ENCODE measurements around the gene KCNIP4. TPM values are rescaled to one million over a fixed set of nuclear protein-coding genes. Genes with fewer than 3 reads are reported as not detected.

Gene KCNIP4
- total and polyA plus RNA-seq, 2 donors (not counting 3 experiments of a cell fraction or from before 2014, with no cell fraction given), result not detected

DNA sequence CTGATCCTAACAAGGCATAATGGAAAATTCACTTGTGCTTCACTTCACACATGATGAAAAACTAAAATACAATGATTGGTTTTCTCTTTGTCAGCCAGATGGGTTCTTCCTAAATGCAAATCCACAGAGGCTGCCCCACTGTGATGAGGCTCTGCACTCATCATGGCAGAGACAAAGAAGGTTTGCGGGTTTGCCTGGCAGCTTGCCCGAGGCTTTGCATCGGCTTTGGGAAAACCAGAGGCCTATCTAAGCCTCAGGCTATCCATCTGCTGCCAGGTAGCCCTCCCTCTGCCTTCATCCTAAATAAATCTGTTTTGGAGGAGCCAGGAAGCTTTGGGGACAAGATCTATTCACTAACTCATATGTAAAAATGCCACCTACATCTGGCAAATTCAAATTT, 1004.1 kb downstream of the KCNIP4 start:
- BruUV-seq (replicated peaks), result no TSS peak
- intact Hi-C loops (cut with micrococcal nuclease), result no loop called here
- FAIRE-seq (no peak), DNase-seq (ENCODE audit: low read depth, low spot score) (no peak)
- no peaks in the 10 kb centered on the region for H3K9me3 ChIP-seq (replicated peaks; ENCODE audit: control insufficient read depth, insufficient read depth, low read length)
- no peak for TF ChIP-seq GATA2 (IDR thresholded peaks at IDR 0.05; ENCODE audit: insufficient read depth, insufficient read length, low read depth, low read length)
- no peak for TF ChIP-seq POLR2AphosphoS5 (IDR thresholded peaks at IDR 0.05; ENCODE audit: insufficient read depth, low read depth, low read length)
- TF ChIP-seq JUN (IDR thresholded peaks at IDR 0.05; ENCODE audit: borderline replicate concordance, insufficient read depth, insufficient read length, low read depth), result no peak
- TF ChIP-seq MYC (IDR thresholded peaks at IDR 0.05; ENCODE audit: low read depth, low read length), result no peak
- TF ChIP-seq, protein P1, sequence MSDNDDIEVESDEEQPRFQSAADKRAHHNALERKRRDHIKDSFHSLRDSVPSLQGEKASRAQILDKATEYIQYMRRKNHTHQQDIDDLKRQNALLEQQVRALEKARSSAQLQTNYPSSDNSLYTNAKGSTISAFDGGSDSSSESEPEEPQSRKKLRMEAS (IDR thresholded peaks at IDR 0.05; ENCODE audit: insufficient read depth, insufficient read length), result no peak
- TF ChIP-seq, protein P2, sequence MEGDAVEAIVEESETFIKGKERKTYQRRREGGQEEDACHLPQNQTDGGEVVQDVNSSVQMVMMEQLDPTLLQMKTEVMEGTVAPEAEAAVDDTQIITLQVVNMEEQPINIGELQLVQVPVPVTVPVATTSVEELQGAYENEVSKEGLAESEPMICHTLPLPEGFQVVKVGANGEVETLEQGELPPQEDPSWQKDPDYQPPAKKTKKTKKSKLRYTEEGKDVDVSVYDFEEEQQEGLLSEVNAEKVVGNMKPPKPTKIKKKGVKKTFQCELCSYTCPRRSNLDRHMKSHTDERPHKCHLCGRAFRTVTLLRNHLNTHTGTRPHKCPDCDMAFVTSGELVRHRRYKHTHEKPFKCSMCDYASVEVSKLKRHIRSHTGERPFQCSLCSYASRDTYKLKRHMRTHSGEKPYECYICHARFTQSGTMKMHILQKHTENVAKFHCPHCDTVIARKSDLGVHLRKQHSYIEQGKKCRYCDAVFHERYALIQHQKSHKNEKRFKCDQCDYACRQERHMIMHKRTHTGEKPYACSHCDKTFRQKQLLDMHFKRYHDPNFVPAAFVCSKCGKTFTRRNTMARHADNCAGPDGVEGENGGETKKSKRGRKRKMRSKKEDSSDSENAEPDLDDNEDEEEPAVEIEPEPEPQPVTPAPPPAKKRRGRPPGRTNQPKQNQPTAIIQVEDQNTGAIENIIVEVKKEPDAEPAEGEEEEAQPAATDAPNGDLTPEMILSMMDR (IDR thresholded peaks at IDR 0.05; ENCODE audit: extremely low read depth in 1 of 2, insufficient read depth in 1 of 2, low read depth in 1 of 2, low read length in 2 of 2), result no peak
- no peak for TF ChIP-seq POLR2A (IDR thresholded peaks at IDR 0.05; ENCODE audit: low read depth, low read length)
- no peak for TF ChIP-seq EZH2 (IDR thresholded peaks at IDR 0.05; ENCODE audit: borderline replicate concordance, low read depth, low read length, severe bottlenecking)
- no peak for TF ChIP-seq FOS (IDR thresholded peaks at IDR 0.05; ENCODE audit: borderline replicate concordance, insufficient read depth, low read length)
- dilution Hi-C loops (cut with MboI; ENCODE audit: extremely low pct_ligation_motif_present, low sequenced_read_pairs), result no loop called here
- H3K4me3 ChIP-seq (replicated peaks in 1 of 3; ENCODE audit: insufficient read depth in 1 of 3, low read depth in 1 of 3, low read length in 3 of 3), result no peak overlapping the region
- no peaks in the 10 kb centered on the region for H3K9me1 ChIP-seq (replicated peaks; ENCODE audit: control insufficient read depth, extremely low read depth, insufficient read depth, low read length)
- H3K4me2 ChIP-seq (ENCODE audit: insufficient read depth, low read length), result no peak overlapping the region
- no peaks in the 10 kb centered on the region for H3K36me3 ChIP-seq (ENCODE audit: control insufficient read depth in 2 of 2, extremely low read depth in 1 of 2, insufficient read depth in 2 of 2, low read length in 2 of 2)
- H2AFZ ChIP-seq (ENCODE audit: low read depth, low read length), result no peak overlapping the region
- ChIA-PET POLR2A (no interaction called here), CTCF (interaction anchor here (1.2 to 3.1 kb wide), 3 partner anchors 9 to 525 kb away, joined by 3 to 11 read pairs (median 8); no protein-coding TSS in a partner anchor)
- no peaks in the 10 kb centered on the region for H3K27me3 ChIP-seq (ENCODE audit: control insufficient read depth in 2 of 2, insufficient read depth in 2 of 2, low read length in 2 of 2)
- no peak overlapping the region for H3K27ac ChIP-seq (ENCODE audit: insufficient read depth, low read depth, low read length)
- H3K79me2 ChIP-seq (ENCODE audit: control insufficient read depth, insufficient read depth, low read length), result no peaks in the 10 kb centered on the region
- no peak overlapping the region for H3K9ac ChIP-seq (replicated peaks; ENCODE audit: extremely low read depth, insufficient read depth, low read length)
- H4K20me1 ChIP-seq (replicated peaks; ENCODE audit: control insufficient read depth, extremely low read depth, insufficient read depth, low read length), result no peaks in the 10 kb centered on the region
- H3K4me1 ChIP-seq (ENCODE audit: control insufficient read depth, extremely low read depth, insufficient read depth, low read length), result no peaks in the 10 kb centered on the region

Measured in endothelial cell of umbilical vein (primary cell).